ENCODE measurements around the gene ACOX3. TPM values are rescaled to one million over a fixed set of nuclear protein-coding genes. Genes with fewer than 3 reads are reported as not detected.

The ACOX3 gene
- total and polyA plus RNA-seq, 2 of the 8 experiments (the other 6 are each of a cell fraction or from before 2014, with no cell fraction given), result 2.5 to 9.9 TPM

DNA sequence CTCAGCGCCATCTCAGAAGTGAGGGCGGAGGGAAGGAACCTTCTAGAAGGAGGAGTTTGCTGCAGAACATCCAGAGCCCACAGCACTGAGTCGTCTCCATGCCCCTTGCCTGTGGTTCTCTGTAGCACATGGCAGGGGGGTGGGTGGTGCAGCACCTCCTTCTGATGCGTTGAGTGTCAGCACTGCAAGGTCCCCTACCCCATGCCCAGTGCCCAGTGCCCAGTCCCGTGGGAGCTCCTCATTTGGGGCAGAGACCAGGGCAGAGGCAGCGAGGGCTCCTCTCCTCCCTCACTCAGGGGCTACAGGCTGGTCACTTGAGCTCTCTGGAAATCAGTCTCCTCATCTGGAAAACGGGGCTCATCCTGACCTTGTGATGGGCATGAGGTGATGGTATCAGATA lies 92.9 kb downstream of the ACOX3 start (continued):
- TF ChIP-seq, protein P1, sequence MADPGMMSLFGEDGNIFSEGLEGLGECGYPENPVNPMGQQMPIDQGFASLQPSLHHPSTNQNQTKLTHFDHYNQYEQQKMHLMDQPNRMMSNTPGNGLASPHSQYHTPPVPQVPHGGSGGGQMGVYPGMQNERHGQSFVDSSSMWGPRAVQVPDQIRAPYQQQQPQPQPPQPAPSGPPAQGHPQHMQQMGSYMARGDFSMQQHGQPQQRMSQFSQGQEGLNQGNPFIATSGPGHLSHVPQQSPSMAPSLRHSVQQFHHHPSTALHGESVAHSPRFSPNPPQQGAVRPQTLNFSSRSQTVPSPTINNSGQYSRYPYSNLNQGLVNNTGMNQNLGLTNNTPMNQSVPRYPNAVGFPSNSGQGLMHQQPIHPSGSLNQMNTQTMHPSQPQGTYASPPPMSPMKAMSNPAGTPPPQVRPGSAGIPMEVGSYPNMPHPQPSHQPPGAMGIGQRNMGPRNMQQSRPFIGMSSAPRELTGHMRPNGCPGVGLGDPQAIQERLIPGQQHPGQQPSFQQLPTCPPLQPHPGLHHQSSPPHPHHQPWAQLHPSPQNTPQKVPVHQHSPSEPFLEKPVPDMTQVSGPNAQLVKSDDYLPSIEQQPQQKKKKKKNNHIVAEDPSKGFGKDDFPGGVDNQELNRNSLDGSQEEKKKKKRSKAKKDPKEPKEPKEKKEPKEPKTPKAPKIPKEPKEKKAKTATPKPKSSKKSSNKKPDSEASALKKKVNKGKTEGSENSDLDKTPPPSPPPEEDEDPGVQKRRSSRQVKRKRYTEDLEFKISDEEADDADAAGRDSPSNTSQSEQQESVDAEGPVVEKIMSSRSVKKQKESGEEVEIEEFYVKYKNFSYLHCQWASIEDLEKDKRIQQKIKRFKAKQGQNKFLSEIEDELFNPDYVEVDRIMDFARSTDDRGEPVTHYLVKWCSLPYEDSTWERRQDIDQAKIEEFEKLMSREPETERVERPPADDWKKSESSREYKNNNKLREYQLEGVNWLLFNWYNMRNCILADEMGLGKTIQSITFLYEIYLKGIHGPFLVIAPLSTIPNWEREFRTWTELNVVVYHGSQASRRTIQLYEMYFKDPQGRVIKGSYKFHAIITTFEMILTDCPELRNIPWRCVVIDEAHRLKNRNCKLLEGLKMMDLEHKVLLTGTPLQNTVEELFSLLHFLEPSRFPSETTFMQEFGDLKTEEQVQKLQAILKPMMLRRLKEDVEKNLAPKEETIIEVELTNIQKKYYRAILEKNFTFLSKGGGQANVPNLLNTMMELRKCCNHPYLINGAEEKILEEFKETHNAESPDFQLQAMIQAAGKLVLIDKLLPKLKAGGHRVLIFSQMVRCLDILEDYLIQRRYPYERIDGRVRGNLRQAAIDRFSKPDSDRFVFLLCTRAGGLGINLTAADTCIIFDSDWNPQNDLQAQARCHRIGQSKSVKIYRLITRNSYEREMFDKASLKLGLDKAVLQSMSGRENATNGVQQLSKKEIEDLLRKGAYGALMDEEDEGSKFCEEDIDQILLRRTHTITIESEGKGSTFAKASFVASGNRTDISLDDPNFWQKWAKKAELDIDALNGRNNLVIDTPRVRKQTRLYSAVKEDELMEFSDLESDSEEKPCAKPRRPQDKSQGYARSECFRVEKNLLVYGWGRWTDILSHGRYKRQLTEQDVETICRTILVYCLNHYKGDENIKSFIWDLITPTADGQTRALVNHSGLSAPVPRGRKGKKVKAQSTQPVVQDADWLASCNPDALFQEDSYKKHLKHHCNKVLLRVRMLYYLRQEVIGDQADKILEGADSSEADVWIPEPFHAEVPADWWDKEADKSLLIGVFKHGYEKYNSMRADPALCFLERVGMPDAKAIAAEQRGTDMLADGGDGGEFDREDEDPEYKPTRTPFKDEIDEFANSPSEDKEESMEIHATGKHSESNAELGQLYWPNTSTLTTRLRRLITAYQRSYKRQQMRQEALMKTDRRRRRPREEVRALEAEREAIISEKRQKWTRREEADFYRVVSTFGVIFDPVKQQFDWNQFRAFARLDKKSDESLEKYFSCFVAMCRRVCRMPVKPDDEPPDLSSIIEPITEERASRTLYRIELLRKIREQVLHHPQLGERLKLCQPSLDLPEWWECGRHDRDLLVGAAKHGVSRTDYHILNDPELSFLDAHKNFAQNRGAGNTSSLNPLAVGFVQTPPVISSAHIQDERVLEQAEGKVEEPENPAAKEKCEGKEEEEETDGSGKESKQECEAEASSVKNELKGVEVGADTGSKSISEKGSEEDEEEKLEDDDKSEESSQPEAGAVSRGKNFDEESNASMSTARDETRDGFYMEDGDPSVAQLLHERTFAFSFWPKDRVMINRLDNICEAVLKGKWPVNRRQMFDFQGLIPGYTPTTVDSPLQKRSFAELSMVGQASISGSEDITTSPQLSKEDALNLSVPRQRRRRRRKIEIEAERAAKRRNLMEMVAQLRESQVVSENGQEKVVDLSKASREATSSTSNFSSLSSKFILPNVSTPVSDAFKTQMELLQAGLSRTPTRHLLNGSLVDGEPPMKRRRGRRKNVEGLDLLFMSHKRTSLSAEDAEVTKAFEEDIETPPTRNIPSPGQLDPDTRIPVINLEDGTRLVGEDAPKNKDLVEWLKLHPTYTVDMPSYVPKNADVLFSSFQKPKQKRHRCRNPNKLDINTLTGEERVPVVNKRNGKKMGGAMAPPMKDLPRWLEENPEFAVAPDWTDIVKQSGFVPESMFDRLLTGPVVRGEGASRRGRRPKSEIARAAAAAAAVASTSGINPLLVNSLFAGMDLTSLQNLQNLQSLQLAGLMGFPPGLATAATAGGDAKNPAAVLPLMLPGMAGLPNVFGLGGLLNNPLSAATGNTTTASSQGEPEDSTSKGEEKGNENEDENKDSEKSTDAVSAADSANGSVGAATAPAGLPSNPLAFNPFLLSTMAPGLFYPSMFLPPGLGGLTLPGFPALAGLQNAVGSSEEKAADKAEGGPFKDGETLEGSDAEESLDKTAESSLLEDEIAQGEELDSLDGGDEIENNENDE (IDR thresholded peaks at IDR 0.05; ENCODE audit: insufficient replicate concordance, low read length), result no peak
- no peak for TF ChIP-seq YY1 (IDR thresholded peaks at IDR 0.05; ENCODE audit: low read depth, low read length)
- TF ChIP-seq SIN3A (conservative IDR thresholded peaks at IDR 0.05 in 1 of 2, IDR thresholded peaks at IDR 0.05 in 1 of 2; ENCODE audit: low read depth in 1 of 2, low read length in 2 of 2), result no peak
- TF ChIP-seq TEAD4 (IDR thresholded peaks at IDR 0.05; ENCODE audit: low read depth, low read length), result no peak
- no peak for TF ChIP-seq HDAC2 (IDR thresholded peaks at IDR 0.05; ENCODE audit: borderline replicate concordance in 1 of 2, low read depth in 2 of 2, low read length in 2 of 2)
- TF ChIP-seq SIRT6 (IDR thresholded peaks at IDR 0.05; ENCODE audit: low read length), result no peak
- TF ChIP-seq RAD21 (IDR thresholded peaks at IDR 0.05 in 1 of 2, conservative IDR thresholded peaks at IDR 0.05 in 1 of 2; ENCODE audit: low read depth in 2 of 2, low read length in 2 of 2), result no peak
- no peak for TF ChIP-seq BRCA1 (IDR thresholded peaks at IDR 0.05; ENCODE audit: low read depth, low read length)
- TF ChIP-seq TBP (IDR thresholded peaks at IDR 0.05; ENCODE audit: low read depth, low read length), result no peak
